Stimulated activated CD8-positive, alpha-beta memory T cell treated with anti-CD3 and anti-CD28 coated beads, Interleukin-15, amount 100 ng/mL, for 1 hour (primary cell): ENCODE data around the gene HTR6.
"Not testable (repeated sequence)": the region's sequence is repeated elsewhere in the genome, so short reads cannot be mapped to it uniquely, and the experiment has no call there.

Experiments used
- DNase-seq: peaks from one replicate; pipeline ENCODE4 v3.0.0-alpha.2; 2020; ENCODE audit warnings: low read depth

Gene HTR6

GRCh38 chr1:19664453-19665185 lies at the start of gene HTR6:
Gene HTR6, plus strand, starts transcription at chr1:19664875. Its CDS starts 879 bp downstream, at chr1:19665754.
- no peak for DNase-seq

GRCh38 chr1:19615438-19615837 lies 49.2 kb upstream of the HTR6 start:
- no peak for DNase-seq

GRCh38 chr1:19616489-19616888 lies 48.2 kb upstream of the HTR6 start:
- no peak for DNase-seq

- no peak for DNase-seq
Observed at GRCh38 chr1:19617376-19617775, 47.3 kb upstream of the HTR6 start.

GRCh38 chr1:19618428-19618827 lies 46.2 kb upstream of the HTR6 start:
- no peak for DNase-seq

- no peak for DNase-seq
Observed at GRCh38 chr1:19619697-19620384, 44.8 kb upstream of the HTR6 start.

GRCh38 chr1:19620786-19621185 lies 43.9 kb upstream of the HTR6 start:
- DNase-seq: no peak

GRCh38 chr1:19621274-19621950 lies 43.3 kb upstream of the HTR6 start:
- DNase-seq: no peak

- no peak for DNase-seq
Observed at GRCh38 chr1:19622204-19622603, 42.5 kb upstream of the HTR6 start.

GRCh38 chr1:19623523-19623922 lies 41.2 kb upstream of the HTR6 start:
- no peak for DNase-seq

GRCh38 chr1:19625291-19625937 lies 39.3 kb upstream of the HTR6 start:
- no peak for DNase-seq

GRCh38 chr1:19628879-19629278 lies 35.8 kb upstream of the HTR6 start:
- DNase-seq: no peak

- no peak for DNase-seq
Observed at GRCh38 chr1:19629357-19629756, 35.3 kb upstream of the HTR6 start.

GRCh38 chr1:19630192-19630591 lies 34.5 kb upstream of the HTR6 start:
- not testable (repeated sequence) for DNase-seq

- DNase-seq: no peak
Observed at GRCh38 chr1:19630720-19631395, 33.8 kb upstream of the HTR6 start.

GRCh38 chr1:19632211-19632610 lies 32.5 kb upstream of the HTR6 start:
- DNase-seq: no peak

- no peak for DNase-seq
Observed at GRCh38 chr1:19633106-19633505, 31.6 kb upstream of the HTR6 start.

GRCh38 chr1:19635064-19635463 lies 29.6 kb upstream of the HTR6 start:
- DNase-seq: not testable (repeated sequence)

GRCh38 chr1:19635646-19636045 lies 29.0 kb upstream of the HTR6 start:
- no peak for DNase-seq

- DNase-seq: no peak
Observed at GRCh38 chr1:19636065-19636464, 28.6 kb upstream of the HTR6 start.

GRCh38 chr1:19636749-19637148 lies 27.9 kb upstream of the HTR6 start:
- DNase-seq: not testable (repeated sequence)

GRCh38 chr1:19637606-19638005 lies 27.1 kb upstream of the HTR6 start:
- DNase-seq: no peak
